ENCODE data around the gene KCTD17.

Gene KCTD17

GRCh38 chr22:37080438-37080837 lies 28.9 kb downstream of the KCTD17 start:
- TF ChIP-seq POLR2A (IDR thresholded peaks at IDR 0.05; ENCODE audit: low read depth, low read length), result no peak
- FAIRE-seq (no peak), DNase-seq (ENCODE audit: insufficient read length, low spot score) (no peak)

DNA sequence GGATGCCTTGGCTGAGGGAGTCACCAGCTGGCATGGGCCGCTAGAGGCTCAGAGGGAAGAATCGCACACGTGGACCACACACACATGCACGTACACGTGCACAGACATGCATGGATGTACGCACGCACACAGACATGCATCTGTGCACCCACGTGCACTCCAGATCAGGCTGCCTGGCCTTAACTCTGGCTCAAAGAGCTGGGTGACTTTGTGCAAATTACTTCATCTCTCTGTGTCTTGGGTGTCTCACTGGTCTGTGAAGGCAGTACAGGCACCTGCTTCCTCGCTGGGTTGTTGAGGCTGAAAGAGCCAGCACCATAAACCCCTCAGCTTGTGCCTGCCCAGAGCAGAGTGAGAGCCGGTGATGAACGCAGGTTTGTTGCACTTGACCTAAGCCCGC lies 29.3 kb downstream of the KCTD17 start:
- TF ChIP-seq POLR2A (IDR thresholded peaks at IDR 0.05; ENCODE audit: low read depth, low read length), result no peak
- DNase-seq (ENCODE audit: insufficient read length, low spot score) (no peak), FAIRE-seq (no peak)

DNA sequence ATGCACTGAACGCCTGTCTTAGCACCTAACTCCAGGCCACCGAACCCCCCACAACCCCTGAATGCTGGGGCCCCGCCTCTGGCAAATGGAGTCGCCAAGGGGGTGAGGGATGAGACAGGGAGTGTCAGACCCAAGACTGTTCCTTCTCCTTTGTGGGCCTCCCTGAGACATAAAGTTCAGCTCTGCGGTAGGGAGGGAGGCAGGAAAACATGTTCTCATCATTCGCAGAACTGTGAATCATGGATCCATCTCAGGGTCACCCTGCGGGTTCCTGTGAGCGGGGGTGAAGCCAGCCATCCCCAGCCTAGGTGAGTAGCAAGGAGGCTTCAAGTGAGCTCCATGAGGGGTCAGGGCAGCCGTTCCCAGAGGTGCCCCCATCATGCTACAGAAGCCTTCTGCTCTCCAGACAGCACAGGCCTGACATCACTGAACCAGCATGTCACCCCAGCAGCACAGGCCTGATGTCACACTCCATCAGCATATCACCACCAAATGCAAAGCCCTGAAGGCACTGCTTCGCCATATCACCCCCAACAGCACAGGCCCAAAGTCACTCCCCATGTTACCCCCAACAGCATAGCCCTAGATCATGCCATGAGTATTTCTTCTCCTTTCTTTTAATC lies 30.8 kb downstream of the KCTD17 start:
- DNase-seq (ENCODE audit: insufficient read length, low spot score), result no peak
- TF ChIP-seq POLR2A (IDR thresholded peaks at IDR 0.05; ENCODE audit: low read depth, low read length), result no peak
- FAIRE-seq, result no peak

DNA sequence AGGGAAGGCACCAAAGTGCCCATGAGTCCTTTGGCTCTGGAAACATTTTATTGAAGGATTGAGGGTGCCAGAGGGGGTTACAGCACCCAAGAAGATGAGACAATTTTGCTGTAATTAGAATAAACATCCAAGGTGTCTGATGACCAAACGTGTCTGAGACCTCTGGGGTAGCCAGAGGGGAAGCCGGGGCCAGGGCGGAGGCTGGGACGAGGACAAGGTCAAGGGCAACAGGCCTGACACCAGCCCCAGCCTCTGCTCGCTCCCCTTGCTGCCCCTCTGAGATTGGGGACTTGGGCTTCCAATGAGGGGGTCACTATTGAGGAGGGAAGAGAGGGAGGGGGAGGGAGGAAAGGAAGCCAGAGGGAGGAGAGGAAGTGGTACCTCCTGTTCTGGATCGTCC lies 32.4 kb downstream of the KCTD17 start:
- no peak for TF ChIP-seq POLR2A (IDR thresholded peaks at IDR 0.05; ENCODE audit: low read depth, low read length)
- FAIRE-seq (no peak), DNase-seq (ENCODE audit: insufficient read length, low spot score) (no peak)

DNA sequence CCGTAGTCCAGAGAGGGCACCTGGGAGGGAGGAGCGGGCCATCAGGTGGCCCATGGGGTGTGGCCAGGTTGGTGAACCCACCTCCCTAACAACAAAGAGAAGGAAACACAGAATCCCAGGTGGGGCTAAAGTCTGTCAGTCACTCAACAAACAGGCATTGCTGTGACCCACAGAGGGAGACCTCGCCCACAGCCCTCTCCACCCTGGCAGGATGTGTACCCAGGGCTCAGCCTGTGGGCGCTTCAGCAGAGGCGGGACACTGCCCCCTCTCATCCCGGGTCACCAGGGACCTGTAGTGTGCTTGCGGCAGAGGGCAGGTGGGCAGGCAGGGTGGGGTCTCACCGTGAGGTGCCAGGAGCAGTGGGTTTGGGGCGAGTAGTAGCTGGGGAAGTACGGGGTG lies 32.8 kb downstream of the KCTD17 start:
- FAIRE-seq (no peak), DNase-seq (ENCODE audit: insufficient read length, low spot score) (no peak)
- TF ChIP-seq POLR2A (IDR thresholded peaks at IDR 0.05; ENCODE audit: low read depth, low read length), result no peak

- TF ChIP-seq POLR2A (IDR thresholded peaks at IDR 0.05; ENCODE audit: low read depth, low read length), result no peak
- FAIRE-seq, result no peak
These were observed 34.6 kb downstream of the KCTD17 start for GRCh38 chr22:37086184-37086583.

GRCh38 chr22:37088108-37088605 lies 36.6 kb downstream of the KCTD17 start:
- TF ChIP-seq POLR2A (IDR thresholded peaks at IDR 0.05; ENCODE audit: low read depth, low read length), result no peak
- DNase-seq (ENCODE audit: insufficient read length, low spot score) (peak; percentile 26), FAIRE-seq (no peak)

More at GRCh38 chr22:37086184-37086583, 34.6 kb downstream of the KCTD17 start:
- DNase-seq (ENCODE audit: insufficient read length, low spot score), result no peak

GRCh38 chr22:37088750-37089408 lies 37.3 kb downstream of the KCTD17 start:
- no peak for FAIRE-seq
- TF ChIP-seq POLR2A (IDR thresholded peaks at IDR 0.05; ENCODE audit: low read depth, low read length), result no peak

DNA sequence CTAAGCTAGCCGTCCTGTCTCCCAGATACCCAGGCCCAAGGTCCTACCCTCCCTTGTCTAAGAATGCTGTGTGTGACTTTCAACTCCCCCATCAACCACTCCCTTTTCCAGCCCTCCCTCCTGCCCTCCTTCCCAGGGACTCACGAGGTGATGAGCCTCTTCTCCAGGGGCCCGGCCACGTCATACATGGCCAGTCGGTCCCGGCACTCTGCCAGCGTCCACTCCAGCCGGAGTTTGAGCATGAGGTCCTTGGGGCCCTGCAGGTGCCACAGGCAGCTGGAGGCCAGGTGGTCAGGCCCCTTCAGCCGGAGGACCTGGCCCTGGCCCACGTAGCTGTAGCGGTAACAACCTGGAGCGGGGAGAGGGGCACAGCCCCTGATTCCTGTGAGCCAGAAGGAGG lies 37.9 kb downstream of the KCTD17 start:
- TF ChIP-seq POLR2A (IDR thresholded peaks at IDR 0.05; ENCODE audit: low read depth, low read length), result no peak
- no peak for FAIRE-seq
- DNase-seq (ENCODE audit: insufficient read length, low spot score), result peak; percentile 61

More at GRCh38 chr22:37088750-37089408, 37.3 kb downstream of the KCTD17 start:
- no peak for DNase-seq (ENCODE audit: insufficient read length, low spot score)

- no peak for DNase-seq (ENCODE audit: insufficient read length, low spot score)
- no peak for TF ChIP-seq POLR2A (IDR thresholded peaks at IDR 0.05; ENCODE audit: low read depth, low read length)
- FAIRE-seq, result no peak
These were observed 39.6 kb downstream of the KCTD17 start for GRCh38 chr22:37090920-37091695.

GRCh38 chr22:37091994-37092393 lies 40.5 kb downstream of the KCTD17 start:
- no peak for TF ChIP-seq POLR2A (IDR thresholded peaks at IDR 0.05; ENCODE audit: low read depth, low read length)
- DNase-seq (ENCODE audit: insufficient read length, low spot score) (no peak), FAIRE-seq (no peak)

- no peak for TF ChIP-seq POLR2A (IDR thresholded peaks at IDR 0.05; ENCODE audit: low read depth, low read length)
- no peak for DNase-seq (ENCODE audit: insufficient read length, low spot score)
- no peak for FAIRE-seq
These were observed 41.5 kb downstream of the KCTD17 start for GRCh38 chr22:37092997-37093396.

GRCh38 chr22:37094239-37094638 lies 42.7 kb downstream of the KCTD17 start:
- DNase-seq (ENCODE audit: insufficient read length, low spot score) (no peak), FAIRE-seq (no peak)
- no peak for TF ChIP-seq POLR2A (IDR thresholded peaks at IDR 0.05; ENCODE audit: low read depth, low read length)

DNA sequence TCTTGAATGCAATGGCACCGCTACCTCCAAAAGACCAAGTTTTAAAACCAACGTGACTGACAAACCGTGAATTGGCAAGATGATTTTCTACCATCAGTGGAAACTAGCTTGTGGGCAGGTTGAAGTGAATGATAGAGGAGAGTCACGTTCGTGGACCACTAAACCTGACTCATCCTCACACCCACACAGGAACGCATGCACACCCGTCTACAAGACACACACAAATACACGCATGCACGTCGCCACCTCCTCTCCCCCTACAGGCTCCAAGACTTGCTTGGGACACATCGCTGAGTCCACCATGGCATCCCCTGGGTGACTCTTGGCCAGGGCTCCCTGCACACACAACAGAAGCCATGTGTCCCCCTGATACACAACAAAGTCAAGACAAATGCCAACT lies 43.6 kb downstream of the KCTD17 start:
- TF ChIP-seq POLR2A (IDR thresholded peaks at IDR 0.05; ENCODE audit: low read depth, low read length), result no peak
- DNase-seq (ENCODE audit: insufficient read length, low spot score) (no peak), FAIRE-seq (no peak)
